H1 (cell line): ENCODE results near the gene NME7.

Experiments used
- CBX8 ChIP-seq: fragments of 300-800, 300-1000 bp; sonication (generic); IDR thresholded peaks from 2 replicates; pipeline ENCODE4 v1.7.1; 2016; ENCODE audit warnings: low read depth, low read length, borderline replicate concordance
- EP300 ChIP-seq, 2 experiments: IDR thresholded peaks; 1 replicate in 1 of 2; 2 replicates in 1 of 2; pipeline ENCODE4 v1.6.1; 2011 to 2012; ENCODE audit warnings: low read depth in 2 of 2, low read length in 2 of 2, mild to moderate bottlenecking in 2 of 2, borderline replicate concordance in 1 of 2, inconsistent platforms in 1 of 2, moderate library complexity in 1 of 2
- FOSL1 ChIP-seq: IDR thresholded peaks from 2 replicates; pipeline ENCODE4 v1.6.1; 2011; ENCODE audit warnings: mild to moderate bottlenecking, low read depth, low read length, moderate library complexity; ENCODE audit not compliant: insufficient read depth
- GABPA ChIP-seq: IDR thresholded peaks from 2 replicates; pipeline ENCODE4 v1.6.1; 2011; ENCODE audit warnings: mild to moderate bottlenecking, low read length, moderate library complexity, borderline replicate concordance; ENCODE audit not compliant: insufficient read depth
- KDM5A ChIP-seq: fragments of 200-600 bp; IDR thresholded peaks from 2 replicates; pipeline ENCODE4 v1.7.1; 2012; ENCODE audit warnings: mild to moderate bottlenecking, low read length, inconsistent platforms, mixed read lengths
- POLR2A ChIP-seq, 2 experiments: IDR thresholded peaks; 1 replicate in 1 of 2; 2 replicates in 1 of 2; pipeline ENCODE4 v1.6.1; 2011; ENCODE audit warnings: low read depth in 2 of 2, low read length in 2 of 2, mild to moderate bottlenecking in 2 of 2; ENCODE audit errors: control extremely low read depth in 1 of 2
- POLR2AphosphoS5 ChIP-seq: IDR thresholded peaks from 2 replicates; pipeline ENCODE4 v1.6.1; 2011; ENCODE audit warnings: low read depth, low read length
- SIX5 ChIP-seq: IDR thresholded peaks from 2 replicates; pipeline ENCODE4 v1.6.1; 2011; ENCODE audit warnings: mild to moderate bottlenecking, low read depth, low read length
- SP2 ChIP-seq: IDR thresholded peaks from 2 replicates; pipeline ENCODE4 v1.6.1; 2012; ENCODE audit warnings: mild to moderate bottlenecking, low read length, inconsistent platforms
- ZNF274 ChIP-seq: IDR thresholded peaks from 2 replicates; pipeline ENCODE4 v1.7.0; 2012; ENCODE audit warnings: low read length, borderline replicate concordance; ENCODE audit errors: extremely low read depth
- TF ChIP-seq, protein P1 (sequence below), 3 experiments: IDR thresholded peaks; 1 replicate in 2 of 3; 2 replicates in 1 of 3; pipeline versions ENCODE4 v1.5.1 to v1.6.1; 2011; ENCODE audit warnings: low read length in 3 of 3, mild to moderate bottlenecking in 3 of 3, inconsistent platforms in 2 of 3, low read depth in 1 of 3, moderate library complexity in 1 of 3; ENCODE audit not compliant: insufficient read depth in 1 of 3; ENCODE audit errors: control extremely low read depth in 1 of 3
- TF ChIP-seq, protein P2 (sequence below): IDR thresholded peaks from 2 replicates; pipeline ENCODE4 v1.6.1; 2012; ENCODE audit warnings: inconsistent platforms

DNA sequence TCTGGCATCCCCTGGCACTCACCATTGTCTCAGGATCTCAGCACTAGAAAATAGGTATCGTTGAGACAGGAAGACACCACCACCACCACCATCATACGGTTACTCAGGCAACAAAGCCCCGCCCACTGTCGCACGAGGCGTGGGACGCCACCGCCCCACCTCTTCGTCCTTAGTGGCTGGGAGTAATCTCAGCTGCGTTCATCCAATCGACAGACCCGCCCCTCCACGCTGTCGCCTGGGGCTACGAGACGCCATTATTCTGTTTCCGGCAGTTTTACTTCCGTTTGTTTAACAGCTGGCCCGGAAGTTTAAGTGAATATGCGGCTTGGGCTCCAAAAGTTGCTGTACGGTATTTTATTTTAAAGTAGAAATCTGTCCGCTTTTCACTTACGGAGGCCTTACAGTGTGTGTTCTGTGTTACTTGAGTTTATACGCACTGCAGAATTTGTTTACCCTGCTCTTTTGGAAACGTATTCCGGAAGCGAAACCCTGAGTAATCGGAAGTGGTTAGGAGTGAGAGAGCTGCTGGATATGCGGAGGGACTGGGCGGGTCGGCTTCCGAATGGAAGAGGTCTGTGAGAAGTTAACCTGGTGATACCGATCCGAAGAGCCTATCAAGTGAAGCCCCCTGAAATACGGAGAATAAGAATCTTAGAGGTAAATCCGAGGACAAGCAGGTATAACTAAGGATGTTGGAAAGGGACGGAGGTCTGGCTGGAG is at the start of gene NME7, which contains the start of gene BLZF1:
- TF ChIP-seq POLR2A (IDR thresholded peaks at IDR 0.05; ENCODE audit: control extremely low read depth in 1 of 2, low read depth in 2 of 2, low read length in 2 of 2) (no peak), FOSL1 (no peak), SIX5 (no peak), ZNF274 (no peak), KDM5A (no peak), SP2 (no peak), EP300 (IDR thresholded peaks at IDR 0.05; ENCODE audit: borderline replicate concordance in 1 of 2, low read depth in 2 of 2, low read length in 2 of 2) (no peak), CBX8 (no peak), GABPA (peak; percentile 81), POLR2AphosphoS5 (peak; percentile 8; the same call in 1 of the 2 replicates)
- TF ChIP-seq, protein P1, sequence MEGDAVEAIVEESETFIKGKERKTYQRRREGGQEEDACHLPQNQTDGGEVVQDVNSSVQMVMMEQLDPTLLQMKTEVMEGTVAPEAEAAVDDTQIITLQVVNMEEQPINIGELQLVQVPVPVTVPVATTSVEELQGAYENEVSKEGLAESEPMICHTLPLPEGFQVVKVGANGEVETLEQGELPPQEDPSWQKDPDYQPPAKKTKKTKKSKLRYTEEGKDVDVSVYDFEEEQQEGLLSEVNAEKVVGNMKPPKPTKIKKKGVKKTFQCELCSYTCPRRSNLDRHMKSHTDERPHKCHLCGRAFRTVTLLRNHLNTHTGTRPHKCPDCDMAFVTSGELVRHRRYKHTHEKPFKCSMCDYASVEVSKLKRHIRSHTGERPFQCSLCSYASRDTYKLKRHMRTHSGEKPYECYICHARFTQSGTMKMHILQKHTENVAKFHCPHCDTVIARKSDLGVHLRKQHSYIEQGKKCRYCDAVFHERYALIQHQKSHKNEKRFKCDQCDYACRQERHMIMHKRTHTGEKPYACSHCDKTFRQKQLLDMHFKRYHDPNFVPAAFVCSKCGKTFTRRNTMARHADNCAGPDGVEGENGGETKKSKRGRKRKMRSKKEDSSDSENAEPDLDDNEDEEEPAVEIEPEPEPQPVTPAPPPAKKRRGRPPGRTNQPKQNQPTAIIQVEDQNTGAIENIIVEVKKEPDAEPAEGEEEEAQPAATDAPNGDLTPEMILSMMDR (IDR thresholded peaks at IDR 0.05; ENCODE audit: control extremely low read depth in 1 of 3, insufficient read depth in 1 of 3, low read depth in 1 of 3, low read length in 3 of 3): no peak
- TF ChIP-seq, protein P2, sequence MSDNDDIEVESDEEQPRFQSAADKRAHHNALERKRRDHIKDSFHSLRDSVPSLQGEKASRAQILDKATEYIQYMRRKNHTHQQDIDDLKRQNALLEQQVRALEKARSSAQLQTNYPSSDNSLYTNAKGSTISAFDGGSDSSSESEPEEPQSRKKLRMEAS: peak; percentile 74
